CD14-positive monocyte (primary cell): ENCODE results near the gene CALD1. TPM values are rescaled to one million over a fixed set of nuclear protein-coding genes. Genes with fewer than 3 reads are reported as not detected.

ENCODE experiments used
- DNase-seq, 3 donors: peaks; one replicate each; pipeline ENCODE4 v3.0.0-alpha.2; 2011 to 2022
- H2AFZ ChIP-seq: 2 replicates; pipeline ENCODE4 v1.6.0; 2012; ENCODE audit warnings: mild to moderate bottlenecking, low read depth, low read length, inconsistent platforms; ENCODE audit not compliant: insufficient read depth, poor library complexity, severe bottlenecking
- H3K27ac ChIP-seq, 2 donors: 1 replicate in 1 of 2; 2 replicates in 1 of 2; pipeline ENCODE4 v1.5.1; 2012 to 2013; ENCODE audit warnings: low read length in 2 of 2, control low read depth in 1 of 2, inconsistent platforms in 1 of 2, low read depth in 1 of 2, mild to moderate bottlenecking in 1 of 2
- H3K27me3 ChIP-seq, 2 donors: one replicate each; pipeline versions ENCODE4 v1.6.0 to v1.6.1; 2011 to 2013; ENCODE audit warnings: low read length in 2 of 2; ENCODE audit not compliant: control insufficient read depth in 2 of 2, insufficient read depth in 2 of 2
- H3K36me3 ChIP-seq, 2 donors: replicated peaks in 1 of 2; 1 replicate in 1 of 2; 2 replicates in 1 of 2; pipeline versions ENCODE4 v1.5.1 to v1.6.1; 2012 to 2013; ENCODE audit warnings: low read length in 2 of 2, control low read depth in 1 of 2, inconsistent platforms in 1 of 2, mild to moderate bottlenecking in 1 of 2; ENCODE audit not compliant: insufficient read depth in 2 of 2, control insufficient read depth in 1 of 2
- H3K4me1 ChIP-seq, 2 donors: 1 replicate in 1 of 2; 2 replicates in 1 of 2; pipeline versions ENCODE4 v1.5.1 to v1.6.1; 2012 to 2013; ENCODE audit warnings: low read length in 2 of 2, control low read depth in 1 of 2, inconsistent platforms in 1 of 2, mild to moderate bottlenecking in 1 of 2, moderate library complexity in 1 of 2; ENCODE audit not compliant: insufficient read depth in 2 of 2, control insufficient read depth in 1 of 2
- H3K4me2 ChIP-seq: replicated peaks from 2 replicates; pipeline ENCODE3; 2012; ENCODE audit warnings: low read length, moderate library complexity, mild to moderate bottlenecking; ENCODE audit not compliant: poor library complexity, severe bottlenecking; ENCODE audit errors: extremely low read depth
- H3K4me3 ChIP-seq, 3 experiments: fragments of 200-600 bp in 1 of 3; sonication (generic) in 1 of 3; replicated peaks in 1 of 3; 1 replicate in 2 of 3; 2 replicates in 1 of 3; pipeline ENCODE4 v1.5.1; 2011 to 2013; ENCODE audit warnings: low read length in 3 of 3, mild to moderate bottlenecking in 3 of 3, control low read depth in 2 of 3, low read depth in 2 of 3, inconsistent platforms in 1 of 3, moderate library complexity in 1 of 3
- H3K79me2 ChIP-seq: 2 replicates; pipeline ENCODE4 v1.6.0; 2012; ENCODE audit warnings: mild to moderate bottlenecking, control low read depth, inconsistent platforms, low read length, moderate library complexity; ENCODE audit not compliant: insufficient read depth
- H3K9ac ChIP-seq: 2 replicates; pipeline ENCODE4 v1.6.0; 2017; ENCODE audit warnings: low read length, mild to moderate bottlenecking; ENCODE audit not compliant: insufficient read depth, poor library complexity, severe bottlenecking
- H3K9me3 ChIP-seq, 2 donors: replicated peaks in 1 of 2; 1 replicate in 1 of 2; 2 replicates in 1 of 2; pipeline versions ENCODE4 v1.5.1 to v1.6.1; 2012 to 2013; ENCODE audit warnings: low read length in 2 of 2, control low read depth in 1 of 2; ENCODE audit not compliant: control insufficient read depth in 1 of 2, insufficient read depth in 1 of 2
- H4K20me1 ChIP-seq: 2 replicates; pipeline ENCODE4 v1.6.0; 2012; ENCODE audit warnings: mild to moderate bottlenecking, low read length, control low read depth, moderate library complexity; ENCODE audit not compliant: insufficient read depth
- H3K27ac Mint-ChIP-seq, 7 donors: one replicate each; pipeline ENCODE4 v1.8.0; 2020; ENCODE audit warnings: mild to moderate bottlenecking in 7 of 7, mixed read lengths in 7 of 7, moderate library complexity in 6 of 7, inconsistent platforms in 2 of 7
- H3K27me3 Mint-ChIP-seq, 3 donors: one replicate each; pipeline ENCODE4 v1.8.0; 2021 to 2022; ENCODE audit warnings: low read depth in 3 of 3, mild to moderate bottlenecking in 3 of 3, mixed read lengths in 3 of 3, moderate library complexity in 3 of 3, inconsistent platforms in 1 of 3
- H3K36me3 Mint-ChIP-seq, 2 donors: one replicate each; pipeline ENCODE4 v1.8.0; 2020; ENCODE audit warnings: mixed read lengths in 2 of 2, inconsistent platforms in 1 of 2, mild to moderate bottlenecking in 1 of 2
- H3K4me1 Mint-ChIP-seq: one replicate; pipeline ENCODE4 v1.8.0; 2020; ENCODE audit warnings: mild to moderate bottlenecking, mixed read lengths
- H3K4me3 Mint-ChIP-seq, 2 donors: one replicate each; pipeline ENCODE4 v1.8.0; 2020; ENCODE audit warnings: mild to moderate bottlenecking in 2 of 2, mixed read lengths in 2 of 2, moderate library complexity in 1 of 2
- H3K9me3 Mint-ChIP-seq, 7 donors: one replicate each; pipeline ENCODE4 v1.8.0; 2020 to 2022; ENCODE audit warnings: mixed read lengths in 7 of 7, mild to moderate bottlenecking in 6 of 7, moderate library complexity in 6 of 7, inconsistent platforms in 2 of 7
- WGBS: methylation state at CpG from one replicate; pipeline ENCODE4 v1.1.5; 2013; ENCODE audit warnings: missing lambda C conversion rate; ENCODE audit not compliant: insufficient coverage; 5-methylcytosine and 5-hydroxymethylcytosine counted together
- intact Hi-C, 2 donors: fragments of 100-400 bp; cut with micrococcal nuclease; formaldehyde crosslinking; loops; one replicate each; pipeline versions ENCODE4 v1.15.0 to v1.15.1; 2023
- polyA plus RNA-seq, 3 donors: library from polyadenylated mRNA; depleted of rRNA in 1 of 3; unstranded in 2 of 3; stranded (reverse) in 1 of 3; fragments of 300-500 nt in 2 of 3; fragments of >200 nt in 1 of 3; fragmentation: Illumina TruSeq in 2 of 3; gene quantifications; 1 replicate in 2 of 3; 2 replicates in 1 of 3; pipeline ENCODE4 v1.2.3, GENCODE V29; 2012 to 2021
- TF ChIP-seq, protein P1 (sequence below): fragments of 200-600 bp; IDR thresholded peaks from one replicate; pipeline ENCODE4 v1.8.0; 2022; ENCODE audit warnings: antibody characterized with exemption, mild to moderate bottlenecking

CALD1 gene
- polyA plus RNA-seq, 3 donors: 0.18 TPM; not detected in 2

DNA sequence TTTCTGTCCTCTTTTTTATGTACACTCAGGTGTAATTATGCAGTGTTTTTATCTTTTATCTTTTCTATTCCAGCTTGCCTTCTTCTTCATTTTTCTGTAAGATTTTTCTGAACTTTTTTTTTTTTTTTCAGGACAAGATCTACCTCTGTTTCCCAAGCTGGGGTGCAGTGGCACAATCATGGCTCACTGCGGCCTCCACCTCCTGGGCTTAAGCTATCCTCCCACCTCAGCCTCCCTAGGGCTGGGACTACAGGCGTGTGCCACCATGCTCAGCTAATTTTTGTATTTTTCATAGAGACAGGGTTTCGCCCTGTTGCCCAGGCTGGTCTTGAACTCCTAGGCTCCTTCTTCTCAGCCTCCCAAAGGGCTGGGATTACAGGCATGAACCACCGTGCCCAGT lies 6.3 kb upstream of the CALD1 start:
- WGBS: 90% methylated on average over 2 of the region's 4 CpGs
- no peak overlapping the region for H3K9ac ChIP-seq

DNA sequence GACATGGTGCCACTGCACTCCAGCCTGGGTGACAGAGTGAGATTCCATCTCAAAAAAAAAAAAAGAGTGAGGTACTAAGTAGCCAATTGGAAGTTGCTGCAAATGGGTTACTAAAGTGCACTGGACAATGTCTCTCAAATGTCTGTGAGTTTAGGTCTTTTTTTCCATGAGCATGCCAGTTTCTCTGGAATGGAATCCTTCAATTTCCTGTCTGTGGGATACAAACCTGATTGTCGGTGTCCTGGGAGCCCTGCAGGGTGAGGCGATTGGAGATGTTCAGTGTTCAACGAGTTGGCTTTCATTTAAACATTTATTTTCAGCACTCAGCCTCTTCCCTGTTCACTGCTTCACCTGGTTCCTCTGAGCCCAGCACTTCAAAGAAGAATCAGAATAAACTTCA lies 5.3 kb upstream of the CALD1 start:
- no peak overlapping the region for H3K4me3 Mint-ChIP-seq
- no CpG with 5 or more reads among the region's 3 CpGs for WGBS
- intact Hi-C loops: no loop called here
- Histone ChIP-seq H2AFZ (no peak overlapping the region), H3K9me3 (no peaks in the 10 kb centered on the region), H3K27me3 (peaks cover 0 to 2% of the 10 kb centered on the region in 2 donors), H3K4me2 (no peak overlapping the region), H3K4me1 (no peaks in the 10 kb centered on the region), H3K27ac (no peak overlapping the region), H3K4me3 (no peak overlapping the region), H3K9ac (no peak overlapping the region), H4K20me1 (no peaks in the 10 kb centered on the region), H3K79me2 (no peaks in the 10 kb centered on the region), H3K36me3 (no peaks in the 10 kb centered on the region)
- no peaks in the 10 kb centered on the region for H3K36me3 Mint-ChIP-seq
- TF ChIP-seq, protein P1, sequence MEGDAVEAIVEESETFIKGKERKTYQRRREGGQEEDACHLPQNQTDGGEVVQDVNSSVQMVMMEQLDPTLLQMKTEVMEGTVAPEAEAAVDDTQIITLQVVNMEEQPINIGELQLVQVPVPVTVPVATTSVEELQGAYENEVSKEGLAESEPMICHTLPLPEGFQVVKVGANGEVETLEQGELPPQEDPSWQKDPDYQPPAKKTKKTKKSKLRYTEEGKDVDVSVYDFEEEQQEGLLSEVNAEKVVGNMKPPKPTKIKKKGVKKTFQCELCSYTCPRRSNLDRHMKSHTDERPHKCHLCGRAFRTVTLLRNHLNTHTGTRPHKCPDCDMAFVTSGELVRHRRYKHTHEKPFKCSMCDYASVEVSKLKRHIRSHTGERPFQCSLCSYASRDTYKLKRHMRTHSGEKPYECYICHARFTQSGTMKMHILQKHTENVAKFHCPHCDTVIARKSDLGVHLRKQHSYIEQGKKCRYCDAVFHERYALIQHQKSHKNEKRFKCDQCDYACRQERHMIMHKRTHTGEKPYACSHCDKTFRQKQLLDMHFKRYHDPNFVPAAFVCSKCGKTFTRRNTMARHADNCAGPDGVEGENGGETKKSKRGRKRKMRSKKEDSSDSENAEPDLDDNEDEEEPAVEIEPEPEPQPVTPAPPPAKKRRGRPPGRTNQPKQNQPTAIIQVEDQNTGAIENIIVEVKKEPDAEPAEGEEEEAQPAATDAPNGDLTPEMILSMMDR: no peak
- peaks cover 0 to 2% (median 0%) of the 10 kb centered on the region in 7 donors for H3K9me3 Mint-ChIP-seq
- no peak overlapping the region for H3K27ac Mint-ChIP-seq
- H3K27me3 Mint-ChIP-seq: peaks cover 0 to 10% (median 4%) of the 10 kb centered on the region in 3 donors
- H3K4me1 Mint-ChIP-seq: no peaks in the 10 kb centered on the region
- no peak for DNase-seq

More for the DNA sequence above, 6.3 kb upstream of the CALD1 start:
- Histone ChIP-seq H3K27ac (no peak overlapping the region), H3K4me2 (no peak overlapping the region), H3K79me2 (no peaks in the 10 kb centered on the region), H3K9me3 (no peaks in the 10 kb centered on the region), H3K36me3 (no peaks in the 10 kb centered on the region), H2AFZ (no peak overlapping the region), H3K4me1 (no peaks in the 10 kb centered on the region), H3K4me3 (no peak overlapping the region), H3K27me3 (peaks cover 0 to 2% of the 10 kb centered on the region in 2 donors), H4K20me1 (no peaks in the 10 kb centered on the region)
- DNase-seq: no peak
- TF ChIP-seq, protein P1: no peak
- intact Hi-C loops: no loop called here
- Mint-ChIP-seq H3K4me3 (no peak overlapping the region), H3K27ac (no peak overlapping the region), H3K36me3 (no peaks in the 10 kb centered on the region), H3K9me3 (peaks cover 0 to 2% (median 0%) of the 10 kb centered on the region in 7 donors), H3K4me1 (no peaks in the 10 kb centered on the region), H3K27me3 (peaks cover 0 to 10% (median 2%) of the 10 kb centered on the region in 3 donors)
